Measurements from ENCODE around the gene ECEL1.
"Not testable (repeated sequence)": the region's sequence is repeated elsewhere in the genome, so short reads cannot be mapped to it uniquely, and the experiment has no call there.

Gene ECEL1

GRCh38 chr2:232487385-232488096, at the start of gene ECEL1:
Gene ECEL1 (minus strand): TSS chr2:232487834. CDS start chr2:232486653, 1,181 bp downstream.
- DNase-seq (ENCODE audit: low spot score): no peak

GRCh38 chr2:232537079-232537478, 49.4 kb upstream of the ECEL1 start:
- no peak for DNase-seq (ENCODE audit: low spot score)

- DNase-seq (ENCODE audit: low spot score): no peak
These were observed 48.3 kb upstream of the ECEL1 start for GRCh38 chr2:232535761-232536530.

GRCh38 chr2:232534940-232535651, 47.5 kb upstream of the ECEL1 start:
- DNase-seq (ENCODE audit: low spot score): no peak

DNA sequence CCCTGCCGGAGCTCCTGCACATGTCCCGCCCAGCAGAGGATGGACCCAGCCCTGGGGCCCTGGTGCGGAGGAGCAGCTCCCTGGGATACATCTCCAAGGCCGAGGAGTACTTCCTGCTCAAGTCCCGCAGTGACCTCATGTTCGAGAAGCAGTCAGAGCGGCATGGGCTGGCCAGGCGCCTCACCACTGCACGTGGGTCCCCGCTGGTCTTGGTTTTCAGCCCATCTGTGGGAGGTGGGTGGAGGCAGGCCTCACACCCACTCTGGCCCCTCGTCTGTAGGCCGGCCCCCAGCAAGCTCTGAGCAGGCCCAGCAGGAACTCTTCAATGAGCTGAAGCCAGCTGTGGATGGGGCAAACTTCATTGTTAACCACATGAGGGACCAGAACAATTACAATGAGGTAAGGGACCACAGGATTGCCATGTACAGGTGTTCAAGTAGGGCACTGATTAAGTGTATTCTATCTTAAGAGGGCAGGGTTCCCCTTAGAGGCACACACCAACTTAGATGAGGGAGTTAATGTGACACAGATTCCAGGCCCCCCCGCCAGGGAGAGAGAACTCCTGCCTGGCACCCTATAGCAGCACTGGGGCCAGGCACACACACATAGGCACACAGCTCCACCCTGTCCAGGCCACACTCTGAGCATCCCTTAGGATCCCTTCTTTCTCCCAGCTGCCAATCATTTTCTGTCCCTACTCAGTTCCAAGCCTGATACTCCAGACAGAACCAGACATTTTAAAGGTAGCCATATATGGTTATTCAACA, 46.5 kb upstream of the ECEL1 start:
- DNase-seq (ENCODE audit: low spot score): no peak

GRCh38 chr2:232532821-232533220, 45.2 kb upstream of the ECEL1 start:
- DNase-seq (ENCODE audit: low spot score): not testable (repeated sequence)

GRCh38 chr2:232532419-232532818, 44.8 kb upstream of the ECEL1 start:
- no peak for DNase-seq (ENCODE audit: low spot score)

DNA sequence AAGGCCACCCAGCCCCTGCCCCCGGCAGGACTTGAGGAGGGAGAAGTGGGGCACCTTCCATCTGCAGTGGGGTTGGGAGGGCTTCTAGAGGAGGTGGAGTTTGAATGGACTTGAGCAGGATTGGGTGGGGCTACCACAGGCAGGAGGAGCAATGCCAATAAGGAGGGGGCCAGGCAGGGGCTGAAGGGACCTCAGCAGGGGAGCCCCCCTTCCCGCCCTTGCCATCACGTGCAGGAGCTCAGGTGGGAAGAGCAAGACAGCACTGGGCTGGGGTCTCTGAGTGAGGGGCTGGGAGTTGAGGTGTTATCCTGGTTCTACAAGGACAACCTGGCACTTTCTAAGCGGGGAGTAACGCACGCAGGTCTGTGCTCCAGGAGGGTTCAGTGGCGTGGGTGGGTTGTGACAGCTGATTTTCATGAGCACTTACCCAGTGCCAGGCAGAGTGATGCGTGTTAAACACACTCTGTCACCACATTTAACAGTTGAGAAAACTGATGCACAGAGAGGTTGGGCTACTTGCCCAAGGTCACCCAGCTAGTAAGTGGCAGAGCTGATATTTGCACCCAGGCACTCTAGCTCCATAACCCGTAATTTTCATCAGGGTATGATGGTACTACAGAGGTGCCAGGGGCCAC, 43.1 kb upstream of the ECEL1 start:
- DNase-seq (ENCODE audit: low spot score): no peak

GRCh38 chr2:232529806-232530547, 42.3 kb upstream of the ECEL1 start:
- no peak for DNase-seq (ENCODE audit: low spot score)

- DNase-seq (ENCODE audit: low spot score): no peak
These were observed 41.3 kb upstream of the ECEL1 start for GRCh38 chr2:232528746-232529460.

GRCh38 chr2:232527905-232528470, 40.4 kb upstream of the ECEL1 start:
- DNase-seq (ENCODE audit: low spot score): no peak

GRCh38 chr2:232526372-232526941, 38.8 kb upstream of the ECEL1 start:
- DNase-seq (ENCODE audit: low spot score): no peak

GRCh38 chr2:232525791-232526371, 38.2 kb upstream of the ECEL1 start, which contains the start of gene CHRND:
Gene CHRND (plus strand): TSS chr2:232526160. CDS start chr2:232526216, 56 bp downstream.
- no peak for DNase-seq (ENCODE audit: low spot score)

- DNase-seq (ENCODE audit: low spot score): no peak
These were observed 37.6 kb upstream of the ECEL1 start for GRCh38 chr2:232525199-232525598.

- DNase-seq (ENCODE audit: low spot score): no peak
These were observed 37.1 kb upstream of the ECEL1 start for GRCh38 chr2:232524771-232525170.

GRCh38 chr2:232523682-232524597, 36.3 kb upstream of the ECEL1 start:
- DNase-seq (ENCODE audit: low spot score): peak; percentile 11

- no peak for DNase-seq (ENCODE audit: low spot score)
These were observed 35.7 kb upstream of the ECEL1 start for GRCh38 chr2:232523402-232523681.

Data from LoVo (cell line).